GM15510 (cell line): ENCODE data around the gene MCF2L.

ENCODE experiments used
- POLR2A ChIP-seq: IDR thresholded peaks from 3 replicates; pipeline ENCODE4 v1.6.1; 2011; ENCODE audit warnings: borderline replicate concordance; ENCODE audit not compliant: insufficient read length; ENCODE audit errors: extremely low read depth

MCF2L gene

DNA sequence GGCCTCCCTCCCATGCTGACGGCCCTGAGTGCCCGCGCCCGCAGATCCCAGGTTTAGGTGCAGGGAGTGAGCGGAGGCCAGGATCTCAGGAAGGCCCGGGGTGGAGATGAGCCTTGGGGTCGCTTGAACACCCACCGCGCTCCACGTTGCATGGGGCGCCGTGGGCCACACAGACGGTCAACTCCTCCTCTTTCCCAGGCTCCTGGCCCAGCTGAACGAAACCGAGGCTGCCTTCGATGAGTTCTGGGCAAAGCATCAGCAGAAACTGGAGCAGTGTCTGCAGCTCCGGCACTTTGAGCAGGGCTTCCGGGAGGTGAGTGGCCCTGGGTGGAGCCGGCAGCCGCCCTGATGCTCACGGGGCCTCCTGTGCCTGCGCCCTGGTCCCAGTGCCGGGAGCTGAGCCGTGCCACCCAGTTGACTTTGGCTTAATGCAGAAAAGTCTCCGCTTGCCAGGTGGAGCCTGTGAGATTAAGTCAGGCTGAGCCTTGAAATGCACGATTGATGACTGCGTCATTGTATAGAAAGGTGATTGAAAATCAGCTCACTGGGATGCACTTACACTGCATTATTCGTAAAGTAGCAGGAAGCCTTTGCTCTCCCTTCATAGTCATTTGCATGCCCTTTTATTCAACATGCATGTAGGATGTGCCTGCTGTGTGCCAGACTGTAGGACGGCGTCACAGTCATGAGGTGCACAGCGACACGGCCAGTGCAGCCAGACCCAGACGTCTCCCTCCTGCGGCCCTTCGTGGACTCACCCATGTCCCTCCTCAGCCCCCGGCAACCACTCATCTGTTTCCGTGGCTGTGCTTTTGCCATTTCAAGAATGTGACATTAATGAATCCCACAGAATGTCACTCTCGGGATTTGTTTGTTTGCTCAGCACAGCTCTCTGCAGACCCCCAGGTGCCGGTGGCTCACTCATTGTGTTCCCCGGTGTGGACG is 101.1 kb downstream of the MCF2L start:
- no peak for TF ChIP-seq POLR2A

DNA sequence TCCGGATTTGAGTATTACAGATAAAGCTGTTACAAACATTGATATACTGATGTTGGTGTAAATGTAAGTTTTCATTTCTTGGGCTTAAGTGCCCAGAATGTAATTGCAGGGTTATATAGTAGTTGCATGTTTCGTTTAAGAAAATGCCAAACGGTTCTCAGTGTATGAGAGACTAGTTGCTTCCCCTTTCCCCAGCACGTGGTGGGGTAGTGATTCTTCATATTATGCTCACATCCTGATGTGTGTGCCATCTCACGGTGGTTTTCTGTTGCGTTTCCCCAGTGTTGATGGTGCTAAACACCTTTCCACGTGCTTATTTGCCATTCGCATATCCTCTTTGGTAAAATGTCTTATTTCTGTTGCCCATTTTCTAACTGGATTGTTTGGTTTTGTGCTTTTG is 101.8 kb downstream of the MCF2L start:
- TF ChIP-seq POLR2A = no peak

DNA sequence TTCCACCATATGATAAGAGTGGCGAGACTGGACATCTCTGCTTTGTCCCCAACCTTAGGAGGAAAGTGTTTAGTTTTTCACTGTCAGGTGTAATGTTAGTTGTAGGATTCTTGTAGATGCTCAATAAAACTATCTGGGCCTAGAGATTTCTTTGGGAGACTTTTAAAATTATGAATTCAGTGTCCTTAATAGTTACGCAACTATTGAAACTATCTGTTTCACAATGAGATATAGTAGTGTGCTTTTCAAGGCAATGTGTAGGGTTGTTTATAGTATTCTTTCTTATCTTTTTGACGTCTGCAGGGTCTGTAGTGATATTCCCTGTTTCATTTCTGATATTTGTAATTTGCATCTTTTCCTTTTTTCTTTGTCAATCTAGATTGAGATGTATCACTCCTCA is 103.4 kb downstream of the MCF2L start:
- TF ChIP-seq POLR2A = no peak

DNA sequence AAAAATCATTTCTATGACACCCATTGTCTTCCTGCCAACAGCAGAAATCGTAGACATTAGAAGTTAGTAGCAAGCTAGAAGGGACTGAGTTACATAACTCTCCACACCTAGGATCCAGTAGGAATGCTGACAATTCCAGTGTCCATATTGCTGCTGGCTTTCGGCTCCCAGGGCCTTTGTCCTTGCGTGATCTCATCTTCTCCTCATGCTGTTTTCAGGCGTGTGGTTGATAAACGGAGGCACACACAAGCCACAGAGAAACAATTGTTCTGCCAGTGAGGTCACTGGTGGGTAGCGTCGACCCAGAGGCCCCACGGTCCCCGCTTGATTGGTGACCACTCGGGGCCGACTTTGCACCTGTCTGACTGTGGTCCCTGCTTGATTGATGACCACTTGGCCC is 104.9 kb downstream of the MCF2L start:
- TF ChIP-seq POLR2A = no peak

DNA sequence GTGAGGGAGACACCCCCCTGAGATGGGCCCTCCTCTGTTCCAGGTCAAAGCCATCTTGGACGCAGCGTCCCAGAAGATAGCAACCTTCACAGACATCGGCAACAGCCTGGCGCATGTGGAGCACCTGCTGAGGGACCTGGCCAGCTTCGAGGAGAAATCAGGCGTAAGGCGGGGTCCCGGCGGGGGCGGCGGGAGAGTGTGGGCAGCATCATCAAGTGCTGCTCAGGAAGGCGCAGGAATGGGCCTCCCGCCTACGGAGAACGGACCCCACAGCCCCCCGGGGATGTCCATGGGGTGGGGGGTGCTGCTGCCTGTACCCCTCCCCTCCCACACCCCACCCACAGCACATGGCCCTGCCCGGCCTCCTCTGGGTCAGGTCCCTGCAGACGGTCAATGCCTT is 105.4 kb downstream of the MCF2L start:
- no peak for TF ChIP-seq POLR2A

DNA sequence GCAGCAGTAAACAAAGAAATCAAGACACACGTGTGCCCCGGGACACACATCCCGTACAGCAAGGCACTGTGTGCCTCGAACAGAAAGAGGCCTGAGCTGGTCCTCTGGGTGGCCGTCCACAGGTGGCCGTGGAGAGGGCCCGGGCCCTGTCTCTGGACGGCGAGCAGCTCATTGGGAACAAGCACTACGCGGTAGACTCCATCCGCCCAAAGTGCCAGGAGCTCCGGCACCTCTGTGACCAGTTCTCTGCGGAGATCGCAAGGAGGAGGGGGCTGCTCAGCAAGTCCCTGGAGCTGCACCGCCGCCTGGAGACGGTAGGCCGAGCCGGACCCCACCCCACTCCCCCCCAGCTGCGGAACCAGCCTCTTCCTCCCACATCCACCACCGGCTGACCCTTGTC is 105.9 kb downstream of the MCF2L start:
- no peak for TF ChIP-seq POLR2A

DNA sequence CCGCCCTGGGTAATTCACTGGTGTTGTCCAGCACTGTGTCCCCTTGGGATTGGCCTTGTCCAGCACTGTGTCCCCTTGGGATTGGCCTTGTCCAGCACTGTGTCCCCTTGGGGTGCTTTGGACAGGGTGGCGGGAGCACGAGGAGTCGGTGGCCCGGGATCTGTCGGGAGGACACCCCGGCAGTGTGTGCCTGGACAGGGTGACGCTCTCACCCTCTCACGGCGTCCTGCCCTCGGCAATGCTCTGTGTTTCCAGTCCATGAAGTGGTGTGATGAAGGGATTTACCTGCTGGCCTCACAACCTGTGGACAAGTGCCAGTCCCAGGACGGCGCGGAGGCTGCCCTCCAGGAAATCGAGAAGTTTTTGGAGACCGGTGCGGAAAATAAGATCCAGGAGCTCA is 106.7 kb downstream of the MCF2L start:
- no peak for TF ChIP-seq POLR2A

DNA sequence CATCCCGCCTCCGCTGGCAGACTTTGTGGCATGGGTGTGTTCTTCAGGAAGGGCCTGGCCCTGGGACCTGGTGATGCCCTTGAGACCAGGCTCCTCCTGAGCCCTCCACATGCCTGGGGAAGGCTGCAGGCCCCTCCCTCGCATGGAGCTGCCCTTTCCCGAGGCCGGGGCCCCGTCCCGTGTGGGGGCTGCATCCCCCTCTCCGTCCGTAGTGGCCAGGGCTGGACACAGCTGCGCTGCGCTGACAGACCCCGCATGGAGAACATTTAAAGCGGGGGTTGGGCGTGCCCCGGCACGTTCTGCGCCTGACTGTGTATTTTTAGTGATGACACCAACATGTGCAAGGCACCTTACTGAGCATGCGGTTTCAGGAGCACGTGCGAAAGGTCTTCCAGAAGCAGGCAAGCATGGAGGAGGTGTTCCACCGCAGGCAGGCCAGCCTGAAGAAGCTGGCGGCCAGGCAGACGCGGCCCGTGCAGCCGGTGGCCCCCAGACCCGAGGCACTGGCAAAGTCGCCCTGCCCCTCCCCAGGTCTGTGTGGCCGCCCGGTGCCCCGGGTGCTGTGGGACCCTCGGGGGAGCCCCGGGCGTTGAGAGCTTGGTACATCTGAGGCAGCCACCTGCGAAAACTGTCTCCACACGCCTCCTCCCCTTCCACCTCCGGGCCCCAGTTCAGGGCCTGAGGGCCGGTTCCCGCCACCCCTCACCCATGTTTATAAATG is 107.8 kb downstream of the MCF2L start:
- no peak for TF ChIP-seq POLR2A

DNA sequence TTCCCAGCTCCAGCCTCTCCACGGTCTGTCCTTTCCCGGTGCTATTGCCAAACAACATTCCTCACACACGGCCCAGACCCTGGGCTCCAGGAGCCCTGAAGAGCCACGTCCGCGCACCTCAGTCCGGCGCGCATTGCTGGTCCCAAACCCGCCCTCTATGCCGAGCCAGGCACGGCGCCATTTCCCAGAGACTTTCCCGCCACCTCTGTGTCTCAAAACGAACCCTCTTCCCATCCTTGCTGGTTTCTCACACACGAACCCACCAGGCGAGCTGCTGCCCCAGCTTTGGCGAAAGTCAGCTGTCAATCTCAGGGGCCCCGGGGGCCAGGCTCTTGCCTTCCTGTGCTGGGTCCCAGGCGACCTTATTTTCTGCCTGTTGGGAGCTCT is 108.5 kb downstream of the MCF2L start:
- TF ChIP-seq POLR2A = no peak

DNA sequence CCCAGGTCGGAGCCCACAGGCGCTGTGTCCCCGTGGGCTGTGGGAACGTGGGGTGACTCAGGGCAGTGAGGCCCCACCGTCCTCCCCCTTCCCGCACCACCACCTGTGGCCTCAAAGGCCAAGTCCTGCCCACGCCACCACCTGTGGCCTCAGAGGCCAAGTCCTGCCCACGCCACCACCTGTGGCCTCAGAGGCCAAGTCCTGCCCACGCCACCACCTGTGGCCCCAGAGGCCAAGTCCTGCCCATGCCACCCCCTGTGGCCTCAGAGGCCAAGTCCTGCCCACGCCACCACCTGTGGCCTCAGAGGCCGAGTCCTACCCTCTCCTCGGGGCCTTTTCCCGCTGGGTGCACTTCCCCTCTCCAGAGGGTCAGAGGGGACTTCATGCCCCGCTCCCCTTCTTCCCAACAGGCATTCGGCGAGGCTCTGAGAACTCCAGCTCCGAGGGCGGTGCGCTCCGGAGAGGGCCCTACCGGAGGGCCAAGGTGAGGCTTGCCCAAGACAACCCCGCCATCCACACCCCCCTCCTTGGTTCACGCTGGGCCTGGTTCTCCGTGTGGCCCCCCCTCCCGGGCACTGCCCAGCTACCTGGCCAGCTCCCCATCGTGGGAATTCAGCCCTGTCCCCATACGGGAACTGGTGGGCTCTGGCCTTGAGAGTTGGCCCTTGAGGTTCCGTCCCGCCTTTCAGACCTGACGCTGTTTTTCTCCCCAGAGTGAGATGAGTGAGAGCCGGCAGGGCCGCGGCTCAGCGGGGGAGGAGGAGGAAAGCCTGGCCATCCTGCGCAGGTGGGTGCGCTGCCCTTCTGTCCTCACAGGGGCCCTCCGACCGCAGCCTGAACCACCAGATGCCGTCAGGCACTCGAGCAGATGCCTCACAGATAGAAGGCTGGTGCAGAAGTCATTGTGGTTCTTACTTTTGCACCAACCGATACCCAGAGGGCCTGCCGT is 109.2 kb downstream of the MCF2L start:
- TF ChIP-seq POLR2A = no peak

DNA sequence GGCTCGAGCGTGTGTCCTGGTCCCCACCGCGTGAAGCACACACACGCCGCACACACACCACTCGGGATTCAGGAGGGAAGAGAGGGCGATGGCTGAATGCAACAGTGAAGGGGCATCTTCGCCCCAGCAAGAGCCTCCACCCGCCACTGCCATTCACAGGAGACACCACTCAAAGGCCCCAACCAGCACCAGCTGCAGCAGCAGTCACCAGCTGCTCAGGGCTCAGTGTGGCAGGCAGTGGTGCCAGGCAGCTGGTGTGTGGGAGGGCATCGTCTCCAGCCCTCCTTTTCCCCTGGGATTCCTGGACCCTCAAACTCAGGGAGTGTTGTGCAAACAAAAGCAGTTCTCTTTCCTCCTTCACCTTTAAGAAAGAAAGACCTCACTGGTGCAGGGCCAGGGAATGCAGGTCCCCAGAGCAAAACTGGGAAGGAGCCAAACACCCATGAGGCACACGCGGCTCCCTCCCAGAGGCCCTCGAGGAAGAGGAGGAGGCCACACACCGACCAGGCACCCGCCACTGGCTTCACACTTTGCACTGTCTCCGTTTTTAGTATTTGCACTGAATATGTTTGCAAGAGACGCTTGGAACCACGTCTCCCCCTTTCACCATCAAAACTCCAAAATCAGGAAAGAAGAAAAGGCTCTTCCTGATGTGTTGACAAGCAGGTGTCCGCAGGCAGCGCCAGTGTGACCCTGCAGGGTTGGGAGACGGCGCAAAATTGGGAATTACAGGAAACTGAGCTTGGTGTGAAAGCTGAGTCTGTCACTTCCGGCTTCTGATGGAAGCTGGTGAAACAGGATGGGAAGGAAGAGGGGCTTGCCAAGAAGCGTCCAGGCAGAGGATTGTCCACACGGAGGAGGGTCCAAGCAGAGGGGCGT is 110.1 kb downstream of the MCF2L start:
- no peak for TF ChIP-seq POLR2A

DNA sequence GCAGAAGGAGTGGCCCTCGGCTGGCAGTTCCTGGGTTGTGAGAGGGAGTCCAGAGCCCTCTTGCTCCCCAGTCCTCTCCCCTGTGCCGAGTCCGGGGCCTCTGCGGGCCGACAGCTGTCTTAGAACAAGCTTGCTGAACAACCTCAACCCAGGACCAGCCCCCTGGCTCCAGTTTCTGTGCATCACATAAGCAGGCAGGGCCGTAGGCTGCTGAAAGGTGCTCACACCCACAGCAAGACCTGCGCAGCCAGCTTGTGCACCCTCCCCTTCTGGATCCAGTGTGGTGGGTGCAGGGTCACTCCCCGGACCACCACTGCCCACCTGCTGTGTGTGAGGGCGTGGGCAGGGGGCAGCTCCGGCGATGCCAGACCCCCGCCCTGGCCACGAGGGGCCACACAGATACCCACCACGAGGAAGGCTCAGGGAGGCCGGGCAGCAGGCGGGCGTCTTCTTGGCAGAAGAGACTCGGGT is 111.4 kb downstream of the MCF2L start:
- no peak for TF ChIP-seq POLR2A

DNA sequence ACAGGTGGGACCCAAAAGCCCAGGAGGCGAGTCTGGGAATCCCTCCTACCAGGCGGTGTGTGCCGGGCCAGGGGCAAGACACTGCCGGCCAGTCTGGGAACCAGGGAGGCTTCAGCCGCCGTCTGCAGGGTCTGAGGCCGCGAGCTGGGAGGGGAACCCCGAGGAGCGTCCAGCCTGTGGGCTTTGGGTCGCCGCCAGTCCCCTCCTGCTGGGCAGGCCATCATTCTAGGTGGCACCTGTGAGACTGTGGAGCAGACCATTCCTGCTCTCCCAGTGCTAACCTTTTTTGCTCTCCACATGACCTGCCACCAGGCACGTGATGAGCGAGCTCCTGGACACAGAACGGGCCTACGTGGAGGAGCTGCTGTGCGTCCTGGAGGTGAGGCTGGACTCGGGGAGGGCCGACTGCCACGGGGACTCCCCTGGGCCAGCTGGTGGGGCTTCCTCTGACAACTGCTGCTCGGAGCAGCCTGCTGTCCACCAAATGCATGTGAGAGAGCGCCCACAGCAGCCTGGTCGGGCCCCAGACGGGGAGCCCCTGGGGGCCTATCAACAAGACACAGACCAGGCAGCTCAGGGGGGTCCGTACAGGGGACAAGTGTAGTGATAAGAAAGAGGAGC is 112.0 kb downstream of the MCF2L start:
- no peak for TF ChIP-seq POLR2A
